Common myeloid progenitor, CD34-positive (primary cell): ENCODE data around the gene RPTOR.

Experiments
- CTCF ChIA-PET: fragments of 350-600 bp; sonication (Branson Sonifier 250); formaldehyde crosslinking; loops from one replicate; lab custom pipeline; 2021; ENCODE audit warnings: antibody characterized with exemption; lab: Charles Lee
- POLR2A ChIA-PET: fragments of 350-600 bp; sonication (Branson Sonifier 250); formaldehyde crosslinking; loops from one replicate; lab custom pipeline; 2021; ENCODE audit warnings: antibody characterized with exemption; lab: Charles Lee
- DNase-seq, 3 donors: peaks; one replicate each; pipeline versions ENCODE4 v3.0.0 to v3.0.0-alpha.2; 2013
- H3K27ac ChIP-seq, 2 experiments: 1 replicate in 1 of 2; 2 replicates in 1 of 2; pipeline ENCODE4 v1.7.0; 2013; ENCODE audit warnings: inconsistent platforms in 2 of 2, low read length in 2 of 2, mild to moderate bottlenecking in 2 of 2, low read depth in 1 of 2, moderate library complexity in 1 of 2; ENCODE audit not compliant: severe bottlenecking in 2 of 2, insufficient read depth in 1 of 2, poor library complexity in 1 of 2
- H3K27me3 ChIP-seq, 5 experiments: replicated peaks in 2 of 5; 1 replicate in 3 of 5; 2 replicates in 2 of 5; pipeline versions ENCODE4 v1.6.1 to v1.7.0; 2013; ENCODE audit warnings: low read length in 4 of 5, mild to moderate bottlenecking in 2 of 5, moderate library complexity in 2 of 5, inconsistent platforms in 1 of 5; ENCODE audit not compliant: insufficient read depth in 5 of 5, control insufficient read depth in 4 of 5
- H3K36me3 ChIP-seq, 4 experiments: 1 replicate in 2 of 4; 2 replicates in 2 of 4; pipeline versions ENCODE4 v1.6.1 to v1.7.0; 2013; ENCODE audit warnings: low read length in 3 of 4, control low read depth in 1 of 4, mild to moderate bottlenecking in 1 of 4; ENCODE audit not compliant: control insufficient read depth in 4 of 4, insufficient read depth in 4 of 4
- H3K4me1 ChIP-seq, 4 experiments: 1 replicate in 3 of 4; 2 replicates in 1 of 4; pipeline versions ENCODE4 v1.6.1 to v1.7.1; 2013; ENCODE audit warnings: low read length in 3 of 4, mild to moderate bottlenecking in 3 of 4, control low read depth in 1 of 4, inconsistent platforms in 1 of 4, moderate library complexity in 1 of 4; ENCODE audit not compliant: control insufficient read depth in 4 of 4, insufficient read depth in 4 of 4; ENCODE audit errors: control extremely low read depth in 1 of 4
- H3K4me3 ChIP-seq, 7 experiments: 1 replicate in 4 of 7; 2 replicates in 3 of 7; pipeline versions ENCODE4 v1.5.1 to v1.7.0; 2013; ENCODE audit warnings: mild to moderate bottlenecking in 7 of 7, low read length in 6 of 7, moderate library complexity in 6 of 7, inconsistent platforms in 2 of 7, low read depth in 2 of 7, control low read depth in 1 of 7; ENCODE audit not compliant: insufficient read depth in 4 of 7, control insufficient read depth in 1 of 7; ENCODE audit errors: extremely low read depth in 1 of 7
- H3K9me3 ChIP-seq, 5 experiments: 1 replicate in 4 of 5; 2 replicates in 1 of 5; pipeline versions ENCODE4 v1.6.1 to v1.7.1; 2013; ENCODE audit warnings: low read length in 4 of 5, mild to moderate bottlenecking in 2 of 5, inconsistent platforms in 1 of 5, low read depth in 1 of 5, moderate library complexity in 1 of 5; ENCODE audit not compliant: control insufficient read depth in 4 of 5, insufficient read depth in 2 of 5; ENCODE audit errors: control extremely low read depth in 1 of 5
- WGBS: methylation state at CpG from one replicate; pipeline ENCODE4 v1.1.5; 2013; ENCODE audit not compliant: insufficient coverage; 5-methylcytosine and 5-hydroxymethylcytosine counted together

Gene RPTOR

GRCh38 chr17:80833952-80834892, 289.6 kb downstream of the RPTOR start:
- CTCF ChIA-PET, result interaction anchor here (0.8 to 1.3 kb wide), 3 partner anchors 10 to 39 kb away, joined by 3 to 4 read pairs (median 3); no protein-coding TSS in a partner anchor
- DNase-seq, result peak in 1 of 3 donors; percentile 24

GRCh38 chr17:80834893-80835275, 290.2 kb downstream of the RPTOR start:
- DNase-seq, result no peak
- Histone ChIP-seq H3K4me3 (no peak overlapping the region), H3K36me3 (peaks cover 0 to 30% (median 13%) of the 10 kb centered on the region in 4 experiments), H3K4me1 (peaks cover 0 to 30% (median 28%) of the 10 kb centered on the region in 4 experiments), H3K27me3 (no peaks in the 10 kb centered on the region), H3K9me3 (no peaks in the 10 kb centered on the region), H3K27ac (no peak overlapping the region)
- ChIA-PET CTCF (interaction anchor here (1.3 kb wide), 1 partner anchor 37 kb away, joined by 4 read pairs; no protein-coding TSS in a partner anchor), POLR2A (no interaction called here)
- WGBS, result no CpG with 5 or more reads among the region's 2 CpGs

More at GRCh38 chr17:80833952-80834892, 289.6 kb downstream of the RPTOR start:
- Histone ChIP-seq H3K36me3 (peaks cover 0 to 25% (median 9%) of the 10 kb centered on the region in 4 experiments), H3K27ac (peak overlapping the region; percentile 91 to 92), H3K4me3 (no peak overlapping the region), H3K9me3 (no peaks in the 10 kb centered on the region), H3K4me1 (peaks cover 0 to 30% (median 28%) of the 10 kb centered on the region in 4 experiments), H3K27me3 (no peaks in the 10 kb centered on the region)
- POLR2A ChIA-PET, result interaction anchor here (0.6 to 1.8 kb wide), 3 partner anchors 71 to 431 kb away, joined by 3 to 6 read pairs (median 6); no protein-coding TSS in a partner anchor
- WGBS, result 95% methylated on average over 36 of the region's 42 CpGs

GRCh38 chr17:80835816-80836657, 291.4 kb downstream of the RPTOR start:
- Histone ChIP-seq H3K36me3 (peaks cover 0 to 28% (median 15%) of the 10 kb centered on the region in 4 experiments), H3K9me3 (no peaks in the 10 kb centered on the region), H3K27ac (no peak overlapping the region), H3K4me3 (no peak overlapping the region), H3K4me1 (peaks cover 0 to 29% (median 28%) of the 10 kb centered on the region in 4 experiments), H3K27me3 (no peaks in the 10 kb centered on the region)
- CTCF ChIA-PET, result no interaction called here
- WGBS, result over 99% methylated on average over 23 of the region's 30 CpGs
- DNase-seq, result no peak
- POLR2A ChIA-PET, result interaction anchor here (0.6 to 1.0 kb wide), 2 partner anchors 11 to 57 kb away, joined by 3 to 7 read pairs; no protein-coding TSS in a partner anchor

- no peak overlapping the region for H3K27ac ChIP-seq
- WGBS, result 93% methylated on average over 7 of the region's 7 CpGs
- peaks cover 0 to 28% (median 23%) of the 10 kb centered on the region in 4 experiments for H3K4me1 ChIP-seq
- H3K27me3 ChIP-seq, result no peaks in the 10 kb centered on the region
- no peaks in the 10 kb centered on the region for H3K9me3 ChIP-seq
- ChIA-PET CTCF (no interaction called here), POLR2A (interaction anchor here (1.0 kb wide), 1 partner anchor 10 kb away, joined by 3 read pairs; no protein-coding TSS in a partner anchor)
- H3K36me3 ChIP-seq, result peaks cover 0 to 27% (median 17%) of the 10 kb centered on the region in 4 experiments
- no peak overlapping the region for H3K4me3 ChIP-seq
- no peak for DNase-seq
Observed at GRCh38 chr17:80836658-80836965, 292.0 kb downstream of the RPTOR start.

- Histone ChIP-seq H3K27ac (peak overlapping the region in 1 of 2 experiments; percentile 7), H3K4me1 (peaks cover 0 to 25% (median 19%) of the 10 kb centered on the region in 4 experiments), H3K9me3 (no peaks in the 10 kb centered on the region), H3K27me3 (no peaks in the 10 kb centered on the region), H3K4me3 (no peak overlapping the region), H3K36me3 (peaks cover 0 to 27% (median 17%) of the 10 kb centered on the region in 4 experiments)
- 96% methylated on average over 16 of the region's 16 CpGs for WGBS
- ChIA-PET POLR2A (no interaction called here), CTCF (no interaction called here)
- DNase-seq, result no peak
Observed at GRCh38 chr17:80836971-80837481, 292.4 kb downstream of the RPTOR start.

GRCh38 chr17:80837711-80838110, 293.1 kb downstream of the RPTOR start:
- Histone ChIP-seq H3K4me3 (no peak overlapping the region), H3K4me1 (peaks cover 0 to 18% (median 12%) of the 10 kb centered on the region in 4 experiments), H3K36me3 (peaks cover 0 to 27% (median 18%) of the 10 kb centered on the region in 4 experiments), H3K27me3 (no peaks in the 10 kb centered on the region), H3K27ac (no peak overlapping the region), H3K9me3 (no peaks in the 10 kb centered on the region)
- POLR2A ChIA-PET, result no interaction called here
- no peak for DNase-seq
- CTCF ChIA-PET, result no interaction called here
- 96% methylated on average over 18 of the region's 18 CpGs for WGBS
